Measurements from ENCODE around the gene GMCL1. TPM values are rescaled to one million over a fixed set of nuclear protein-coding genes. Genes with fewer than 3 reads are reported as not detected.

GMCL1 gene
- total RNA-seq, 1 experiment from 2014 or later: 20.8 TPM

GRCh38 chr2:69902213-69902922 lies 72.9 kb downstream of the GMCL1 start:
- no peak for DNase-seq (ENCODE audit: low spot score)
- no peaks in the 10 kb centered on the region for H3K9me3 ChIP-seq (ENCODE audit: low read depth, low read length, poor library complexity, severe bottlenecking)
- H3K36me3 ChIP-seq (ENCODE audit: insufficient read depth, low read length, poor library complexity, severe bottlenecking): peaks cover 63% of the 10 kb centered on the region
- CTCF ChIA-PET: interaction anchor here (0.8 kb wide), 1 partner anchor 177 kb away, joined by 3 read pairs; no protein-coding TSS in a partner anchor
- intact Hi-C loops (cut with micrococcal nuclease; ENCODE audit: unreplicated experiment): no loop called here
- H3K27me3 ChIP-seq (replicated peaks; ENCODE audit: insufficient read depth, low read depth, low read length, poor library complexity): no peaks in the 10 kb centered on the region
- POLR2A ChIA-PET (ENCODE audit: low non-redundant PET): no interaction called here
- TF ChIP-seq EZH2 (IDR thresholded peaks at IDR 0.05; ENCODE audit: borderline replicate concordance, low read depth, low read length, poor library complexity, severe bottlenecking): no peak
- TF ChIP-seq, protein P1, sequence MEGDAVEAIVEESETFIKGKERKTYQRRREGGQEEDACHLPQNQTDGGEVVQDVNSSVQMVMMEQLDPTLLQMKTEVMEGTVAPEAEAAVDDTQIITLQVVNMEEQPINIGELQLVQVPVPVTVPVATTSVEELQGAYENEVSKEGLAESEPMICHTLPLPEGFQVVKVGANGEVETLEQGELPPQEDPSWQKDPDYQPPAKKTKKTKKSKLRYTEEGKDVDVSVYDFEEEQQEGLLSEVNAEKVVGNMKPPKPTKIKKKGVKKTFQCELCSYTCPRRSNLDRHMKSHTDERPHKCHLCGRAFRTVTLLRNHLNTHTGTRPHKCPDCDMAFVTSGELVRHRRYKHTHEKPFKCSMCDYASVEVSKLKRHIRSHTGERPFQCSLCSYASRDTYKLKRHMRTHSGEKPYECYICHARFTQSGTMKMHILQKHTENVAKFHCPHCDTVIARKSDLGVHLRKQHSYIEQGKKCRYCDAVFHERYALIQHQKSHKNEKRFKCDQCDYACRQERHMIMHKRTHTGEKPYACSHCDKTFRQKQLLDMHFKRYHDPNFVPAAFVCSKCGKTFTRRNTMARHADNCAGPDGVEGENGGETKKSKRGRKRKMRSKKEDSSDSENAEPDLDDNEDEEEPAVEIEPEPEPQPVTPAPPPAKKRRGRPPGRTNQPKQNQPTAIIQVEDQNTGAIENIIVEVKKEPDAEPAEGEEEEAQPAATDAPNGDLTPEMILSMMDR (conservative IDR thresholded peaks at IDR 0.05; ENCODE audit: low read depth, low read length): no peak
- no peak overlapping the region for H3K27ac ChIP-seq (ENCODE audit: low read depth, low read length, poor library complexity, severe bottlenecking)
- no peak overlapping the region for H3K4me3 ChIP-seq (ENCODE audit: low read depth, low read length, poor library complexity, severe bottlenecking)
- no peaks in the 10 kb centered on the region for H3K4me1 ChIP-seq (ENCODE audit: insufficient read depth, low read length, poor library complexity, severe bottlenecking)
- no TSS peak for BruUV-seq (replicated peaks)

GRCh38 chr2:69907216-69907615 lies 77.8 kb downstream of the GMCL1 start:
- TF ChIP-seq, protein P1 (conservative IDR thresholded peaks at IDR 0.05; ENCODE audit: low read depth, low read length): no peak
- TF ChIP-seq EZH2 (IDR thresholded peaks at IDR 0.05; ENCODE audit: borderline replicate concordance, low read depth, low read length, poor library complexity, severe bottlenecking): no peak
- ChIA-PET CTCF (no interaction called here), POLR2A (ENCODE audit: low non-redundant PET) (no interaction called here)
- DNase-seq (ENCODE audit: low spot score): no peak
- Histone ChIP-seq H3K27ac (ENCODE audit: low read depth, low read length, poor library complexity, severe bottlenecking) (no peak overlapping the region), H3K4me3 (ENCODE audit: low read depth, low read length, poor library complexity, severe bottlenecking) (no peak overlapping the region), H3K36me3 (ENCODE audit: insufficient read depth, low read length, poor library complexity, severe bottlenecking) (peaks cover 38% of the 10 kb centered on the region), H3K4me1 (ENCODE audit: insufficient read depth, low read length, poor library complexity, severe bottlenecking) (no peaks in the 10 kb centered on the region), H3K27me3 (replicated peaks; ENCODE audit: insufficient read depth, low read depth, low read length, poor library complexity) (no peaks in the 10 kb centered on the region), H3K9me3 (ENCODE audit: low read depth, low read length, poor library complexity, severe bottlenecking) (no peaks in the 10 kb centered on the region)
- intact Hi-C loops (cut with micrococcal nuclease; ENCODE audit: unreplicated experiment): no loop called here
- BruUV-seq (replicated peaks): no TSS peak

DNA sequence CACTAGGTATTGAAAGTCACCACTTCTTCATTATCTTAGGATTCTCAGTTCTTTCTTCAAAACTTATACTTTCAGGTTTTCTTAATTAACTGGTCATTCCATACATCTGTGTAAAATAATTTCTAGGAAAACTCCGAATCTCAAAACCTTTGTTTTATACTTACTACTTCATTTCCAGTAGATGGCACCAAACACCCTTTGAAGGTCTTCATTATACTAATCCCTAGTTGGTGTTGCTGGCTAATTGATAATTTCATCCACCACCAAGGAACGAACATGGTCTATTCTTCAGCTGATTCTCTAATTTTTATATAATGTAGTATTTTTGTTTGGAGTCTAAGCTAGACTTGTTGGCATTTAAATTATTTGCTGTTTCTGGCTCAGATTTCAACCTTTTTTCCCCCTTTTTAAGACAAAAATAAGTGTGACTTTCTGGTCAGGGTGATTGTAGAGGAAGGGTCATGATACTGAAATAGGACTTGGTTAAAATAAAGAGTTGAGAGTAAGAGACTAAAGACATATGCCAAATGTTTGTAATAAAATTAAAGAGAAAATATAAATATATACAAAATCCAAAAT lies 82.6 kb downstream of the GMCL1 start:
- Histone ChIP-seq H3K4me1 (ENCODE audit: insufficient read depth, low read length, poor library complexity, severe bottlenecking) (no peaks in the 10 kb centered on the region), H3K36me3 (ENCODE audit: insufficient read depth, low read length, poor library complexity, severe bottlenecking) (peaks cover 6% of the 10 kb centered on the region), H3K9me3 (ENCODE audit: low read depth, low read length, poor library complexity, severe bottlenecking) (no peaks in the 10 kb centered on the region), H3K27ac (ENCODE audit: low read depth, low read length, poor library complexity, severe bottlenecking) (no peak overlapping the region), H3K4me3 (ENCODE audit: low read depth, low read length, poor library complexity, severe bottlenecking) (no peak overlapping the region), H3K27me3 (replicated peaks; ENCODE audit: insufficient read depth, low read depth, low read length, poor library complexity) (no peaks in the 10 kb centered on the region)
- peak; percentile 78 for DNase-seq (ENCODE audit: low spot score)
- intact Hi-C loops (cut with micrococcal nuclease; ENCODE audit: unreplicated experiment): loop anchor here (2.0 to 5.0 kb wide), 2 partner anchors 335 to 391 kb away; partner anchors contain the start of genes FAM136A and TIA1
- POLR2A ChIA-PET (ENCODE audit: low non-redundant PET): no interaction called here
- CTCF ChIA-PET: interaction anchor here (0.6 to 1.0 kb wide), 2 partner anchors 187 to 389 kb away, joined by 3 to 5 read pairs; no protein-coding TSS in a partner anchor
- TF ChIP-seq, protein P1 (conservative IDR thresholded peaks at IDR 0.05; ENCODE audit: low read depth, low read length): peak; percentile 69
- TF ChIP-seq EZH2 (IDR thresholded peaks at IDR 0.05; ENCODE audit: borderline replicate concordance, low read depth, low read length, poor library complexity, severe bottlenecking): no peak
- BruUV-seq (replicated peaks): no TSS peak
